Testis (tissue), 3 donors: Measurements from ENCODE around the gene MRM3. TPM values are rescaled to one million over a fixed set of nuclear protein-coding genes. Genes with fewer than 3 reads are reported as not detected.

Experiments used
- DNase-seq: peaks from one replicate; pipeline ENCODE4 v3.0.0-alpha.2; 2019
- H3K27ac ChIP-seq, 2 donors: fragments of 200-600 bp; sonication (generic); one replicate each; pipeline ENCODE4 v1.5.1; 2019
- H3K27me3 ChIP-seq: fragments of 200-600 bp; sonication (generic); one replicate; pipeline ENCODE4 v1.5.1; 2019
- H3K36me3 ChIP-seq: fragments of 200-600 bp; sonication (generic); one replicate; pipeline ENCODE4 v1.5.1; 2017; ENCODE audit warnings: low read depth; ENCODE audit errors: missing control alignments
- H3K4me1 ChIP-seq: fragments of 200-600 bp; sonication (generic); one replicate; pipeline ENCODE4 v1.5.1; 2019
- H3K4me3 ChIP-seq, 2 donors: fragments of 200-600 bp; sonication (generic); one replicate each; pipeline ENCODE4 v1.5.1; 2017 to 2019
- H3K9me3 ChIP-seq: fragments of 200-600 bp; sonication (generic); one replicate; pipeline ENCODE4 v1.5.1; 2017
- POLR2A ChIP-seq: fragments of 450-650 bp; IDR thresholded peaks from one replicate; pipeline ENCODE4 v1.6.1; 2017; ENCODE audit warnings: antibody characterized with exemption, mild to moderate bottlenecking, moderate library complexity
- WGBS, 2 donors: methylation state at CpG; one replicate each; pipeline ENCODE4 v1.1.5; 2018; 5-methylcytosine and 5-hydroxymethylcytosine counted together
- intact Hi-C: fragments of 100-400 bp; cut with DNase I; formaldehyde crosslinking; loops from one replicate; pipeline ENCODE4 v1.15.1; 2023; ENCODE audit warnings: low total_unique reads
- polyA plus RNA-seq: library from polyadenylated mRNA; stranded (reverse); fragments of 350-450 nt; fragmentation: Illumina TruSeq; extraction: RNeasy Lipid Tissue Mini Kit (QIAGEN cat#74804); gene quantifications from one replicate; pipeline ENCODE4 v1.2.3, GENCODE V29; 2014; ENCODE audit warnings: low read depth, low replicate concordance; ENCODE audit not compliant: insufficient read depth
- total RNA-seq, 2 donors: library from RNA; depleted of rRNA; stranded (reverse); fragments of >200 nt; gene quantifications; one replicate each; pipeline ENCODE4 v1.2.3, GENCODE V29; 2016
- TF ChIP-seq, protein P1 (sequence below), 3 experiments: fragments of 450-650 bp in 2 of 3; fragments of 200-600 bp in 1 of 3; sonication (generic) in 1 of 3; IDR thresholded peaks; one replicate each; pipeline ENCODE4 v1.5.1; 2016 to 2019; ENCODE audit warnings: antibody characterized with exemption in 3 of 3, mild to moderate bottlenecking in 2 of 3, moderate library complexity in 1 of 3

MRM3 gene
- total and polyA plus RNA-seq, 3 donors from 2014 or later: 26.0 to 33.1 (median 32.6) TPM

DNA sequence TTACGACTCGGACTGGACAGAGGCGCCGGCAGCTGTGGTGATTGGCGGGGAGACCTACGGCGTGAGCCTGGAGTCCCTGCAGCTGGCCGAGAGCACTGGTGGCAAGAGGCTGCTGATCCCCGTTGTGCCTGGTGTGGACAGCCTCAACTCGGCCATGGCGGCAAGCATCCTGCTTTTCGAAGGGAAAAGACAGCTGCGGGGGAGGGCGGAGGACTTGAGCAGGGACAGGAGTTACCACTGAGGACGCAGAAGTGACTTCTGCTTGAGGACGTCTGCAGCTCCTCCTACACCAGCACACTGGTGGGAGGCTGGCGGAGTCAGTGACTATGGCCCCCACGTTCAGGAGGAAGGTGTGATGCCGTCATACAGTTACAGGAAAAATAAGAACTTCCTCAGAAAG is 9.7 kb downstream of the MRM3 start:
- H3K27me3 ChIP-seq: no peaks in the 10 kb centered on the region
- no peak overlapping the region for H3K27ac ChIP-seq
- no peak for DNase-seq
- H3K36me3 ChIP-seq: no peaks in the 10 kb centered on the region
- H3K4me1 ChIP-seq: peaks cover 3% of the 10 kb centered on the region
- H3K4me3 ChIP-seq: peak overlapping the region in 1 of 2 donors; percentile 23
- WGBS, 2 donors: 71 to 75% methylated on average over 19 of the region's 19 CpGs
- TF ChIP-seq POLR2A: no peak
- TF ChIP-seq, protein P1, sequence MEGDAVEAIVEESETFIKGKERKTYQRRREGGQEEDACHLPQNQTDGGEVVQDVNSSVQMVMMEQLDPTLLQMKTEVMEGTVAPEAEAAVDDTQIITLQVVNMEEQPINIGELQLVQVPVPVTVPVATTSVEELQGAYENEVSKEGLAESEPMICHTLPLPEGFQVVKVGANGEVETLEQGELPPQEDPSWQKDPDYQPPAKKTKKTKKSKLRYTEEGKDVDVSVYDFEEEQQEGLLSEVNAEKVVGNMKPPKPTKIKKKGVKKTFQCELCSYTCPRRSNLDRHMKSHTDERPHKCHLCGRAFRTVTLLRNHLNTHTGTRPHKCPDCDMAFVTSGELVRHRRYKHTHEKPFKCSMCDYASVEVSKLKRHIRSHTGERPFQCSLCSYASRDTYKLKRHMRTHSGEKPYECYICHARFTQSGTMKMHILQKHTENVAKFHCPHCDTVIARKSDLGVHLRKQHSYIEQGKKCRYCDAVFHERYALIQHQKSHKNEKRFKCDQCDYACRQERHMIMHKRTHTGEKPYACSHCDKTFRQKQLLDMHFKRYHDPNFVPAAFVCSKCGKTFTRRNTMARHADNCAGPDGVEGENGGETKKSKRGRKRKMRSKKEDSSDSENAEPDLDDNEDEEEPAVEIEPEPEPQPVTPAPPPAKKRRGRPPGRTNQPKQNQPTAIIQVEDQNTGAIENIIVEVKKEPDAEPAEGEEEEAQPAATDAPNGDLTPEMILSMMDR (IDR thresholded peaks at IDR 0.05): no peak
- no peaks in the 10 kb centered on the region for H3K9me3 ChIP-seq
- intact Hi-C loops: no loop called here

DNA sequence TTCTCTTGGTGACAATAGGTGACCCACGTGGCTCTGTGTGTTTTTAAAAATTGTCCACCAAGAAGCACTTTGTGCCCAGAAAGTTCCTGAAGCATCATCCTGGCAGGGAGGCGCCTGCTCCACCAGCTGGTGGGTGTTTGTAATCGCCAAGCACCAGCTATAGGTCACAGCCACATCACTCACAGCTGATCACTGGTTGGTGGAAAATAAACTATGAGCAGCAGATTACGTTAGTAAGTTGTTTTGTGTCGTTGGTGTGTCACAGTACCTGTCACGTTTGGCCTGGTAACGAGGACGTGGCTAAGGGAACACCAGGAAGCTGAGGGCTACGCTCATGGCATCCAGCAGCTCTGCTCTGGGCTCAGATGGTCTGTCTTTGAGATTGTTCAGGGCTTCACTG is 10.1 kb downstream of the MRM3 start:
- Histone ChIP-seq H3K36me3 (no peaks in the 10 kb centered on the region), H3K4me1 (peaks cover 3% of the 10 kb centered on the region), H3K27me3 (no peaks in the 10 kb centered on the region), H3K4me3 (no peak overlapping the region), H3K9me3 (no peaks in the 10 kb centered on the region), H3K27ac (no peak overlapping the region)
- 57 to 79% methylated on average over 9 of the region's 9 CpGs for WGBS, 2 donors
- no peak for TF ChIP-seq POLR2A
- TF ChIP-seq, protein P1 (IDR thresholded peaks at IDR 0.05): no peak
- intact Hi-C loops: no loop called here
- no peak for DNase-seq

DNA sequence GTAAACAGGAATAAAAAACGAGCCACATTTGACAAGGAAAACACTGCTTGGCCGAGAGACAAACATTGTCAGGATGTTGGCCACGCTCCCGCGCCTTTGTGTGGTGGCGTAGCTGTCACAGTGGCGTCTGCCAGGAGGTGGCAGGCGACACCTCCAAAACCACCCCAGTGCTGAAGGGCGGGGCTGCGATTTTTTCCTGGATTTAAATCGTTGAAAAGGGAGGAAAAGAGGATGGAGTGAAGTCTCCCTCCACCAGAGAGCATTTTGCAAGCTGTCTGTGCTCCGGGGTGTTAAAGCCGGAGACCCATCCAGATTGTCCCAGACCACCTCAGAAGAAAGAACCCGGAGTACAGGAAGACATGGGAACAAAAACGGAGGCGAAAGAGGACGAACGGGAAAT is 12.7 kb downstream of the MRM3 start:
- H3K36me3 ChIP-seq: no peaks in the 10 kb centered on the region

DNA sequence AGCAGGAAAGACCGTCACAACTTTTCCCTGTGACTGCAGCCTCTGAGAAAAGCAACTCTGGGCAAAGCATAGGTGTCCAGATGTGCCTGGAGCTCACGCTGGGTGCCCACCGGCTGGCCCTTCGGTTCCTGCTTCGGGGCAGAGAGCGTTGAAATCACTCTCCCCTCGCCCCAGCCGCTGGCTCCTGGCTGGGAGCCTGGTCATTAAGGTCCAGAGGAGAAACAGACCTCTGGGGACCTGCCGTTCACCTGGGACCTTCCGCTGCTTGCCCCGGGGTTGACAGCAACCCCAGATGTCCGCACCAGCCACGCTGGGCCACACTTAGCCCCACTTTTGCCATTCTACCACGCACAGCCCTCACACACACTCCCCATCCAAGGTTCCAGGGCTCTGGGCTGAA is 13.1 kb downstream of the MRM3 start:
- intact Hi-C loops: loop anchor here (5.0 kb wide), 1 partner anchor 187 kb away; no protein-coding TSS in a partner anchor
- H3K36me3 ChIP-seq: no peaks in the 10 kb centered on the region
- 62 to 67% methylated on average over 11 to 14 of the region's 14 CpGs for WGBS, 2 donors

More for the DNA sequence above, 12.7 kb downstream of the MRM3 start:
- H3K27ac ChIP-seq: peak overlapping the region in 1 of 2 donors; percentile 32
- peak; percentile 89 for DNase-seq
- intact Hi-C loops: loop anchor here (5.0 kb wide), 1 partner anchor 187 kb away; no protein-coding TSS in a partner anchor
- WGBS, 2 donors: 25 to 35% methylated on average over 18 of the region's 18 CpGs
- TF ChIP-seq POLR2A: no peak
- TF ChIP-seq, protein P1 (IDR thresholded peaks at IDR 0.05): peak; percentile 63 to 84 (median 82)
- H3K4me1 ChIP-seq: peaks cover 3% of the 10 kb centered on the region
- no peaks in the 10 kb centered on the region for H3K27me3 ChIP-seq
- H3K9me3 ChIP-seq: no peaks in the 10 kb centered on the region
- no peak overlapping the region for H3K4me3 ChIP-seq

More for the DNA sequence above, 13.1 kb downstream of the MRM3 start:
- Histone ChIP-seq H3K4me1 (peaks cover 3% of the 10 kb centered on the region), H3K4me3 (no peak overlapping the region), H3K9me3 (no peaks in the 10 kb centered on the region), H3K27ac (peak overlapping the region in 1 of 2 donors; percentile 32), H3K27me3 (no peaks in the 10 kb centered on the region)
- TF ChIP-seq POLR2A: no peak
- TF ChIP-seq, protein P1 (IDR thresholded peaks at IDR 0.05): no peak
- DNase-seq: no peak
